Stimulated activated naive CD8-positive, alpha-beta T cell treated with anti-CD3 and anti-CD28 coated beads, Interleukin-15, Interleukin-2, amounts not matched to agents 100 U/mL and 50 U/mL, for 24 hours (primary cell): Measurements from ENCODE around the gene TFCP2L1.
"Not testable (repeated sequence)": the region's sequence is repeated elsewhere in the genome, so short reads cannot be mapped to it uniquely, and the experiment has no call there.

Experiments used
- ATAC-seq: fragments of 150-1000 bp; cut with Tn5 transposase; one replicate; pipeline ENCODE4 v1.10.0; 2021
- DNase-seq: peaks from one replicate; pipeline ENCODE4 v3.0.0; 2021

TFCP2L1 gene

DNA sequence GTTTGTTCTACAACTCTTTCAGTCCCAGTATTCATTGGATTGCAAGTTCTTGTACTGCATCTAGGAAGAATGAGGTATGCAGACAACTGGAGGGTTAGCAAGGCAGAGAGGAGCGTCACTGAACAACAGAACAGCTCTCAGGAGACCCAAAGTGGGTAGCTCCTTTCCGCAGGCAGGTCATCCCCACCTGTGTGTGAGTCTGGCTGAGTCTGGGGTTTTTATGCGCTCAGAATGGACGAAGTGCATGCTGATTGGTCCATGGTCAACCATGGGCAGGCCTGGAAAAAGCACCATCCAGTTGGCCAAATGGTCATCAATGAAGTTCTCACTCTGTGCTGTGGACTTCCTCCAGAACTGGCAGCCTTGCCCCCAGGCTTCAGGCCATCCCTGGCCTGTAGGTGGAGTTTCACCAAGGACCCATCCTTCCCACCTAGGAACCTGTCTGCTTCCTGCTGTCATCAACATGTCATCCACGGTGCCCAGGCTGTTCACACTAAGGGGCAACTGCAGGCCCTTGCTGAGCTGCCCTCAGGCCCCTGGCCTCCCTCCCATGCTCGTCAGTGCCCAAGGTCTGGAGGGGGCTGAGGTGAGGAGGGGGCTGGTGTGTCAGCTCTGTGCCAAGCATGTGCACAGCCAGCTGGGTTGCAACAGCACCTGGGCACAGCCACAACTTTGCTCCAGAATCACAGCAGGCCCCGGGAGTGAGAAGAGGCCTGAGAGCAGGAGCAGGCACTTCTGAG lies 11.1 kb upstream of the TFCP2L1 start:
- DNase-seq = no peak
- ATAC-seq = no peak

- DNase-seq (no peak), ATAC-seq (no peak)
Observed at GRCh38 chr2:121294881-121295840, 10.2 kb upstream of the TFCP2L1 start.

DNA sequence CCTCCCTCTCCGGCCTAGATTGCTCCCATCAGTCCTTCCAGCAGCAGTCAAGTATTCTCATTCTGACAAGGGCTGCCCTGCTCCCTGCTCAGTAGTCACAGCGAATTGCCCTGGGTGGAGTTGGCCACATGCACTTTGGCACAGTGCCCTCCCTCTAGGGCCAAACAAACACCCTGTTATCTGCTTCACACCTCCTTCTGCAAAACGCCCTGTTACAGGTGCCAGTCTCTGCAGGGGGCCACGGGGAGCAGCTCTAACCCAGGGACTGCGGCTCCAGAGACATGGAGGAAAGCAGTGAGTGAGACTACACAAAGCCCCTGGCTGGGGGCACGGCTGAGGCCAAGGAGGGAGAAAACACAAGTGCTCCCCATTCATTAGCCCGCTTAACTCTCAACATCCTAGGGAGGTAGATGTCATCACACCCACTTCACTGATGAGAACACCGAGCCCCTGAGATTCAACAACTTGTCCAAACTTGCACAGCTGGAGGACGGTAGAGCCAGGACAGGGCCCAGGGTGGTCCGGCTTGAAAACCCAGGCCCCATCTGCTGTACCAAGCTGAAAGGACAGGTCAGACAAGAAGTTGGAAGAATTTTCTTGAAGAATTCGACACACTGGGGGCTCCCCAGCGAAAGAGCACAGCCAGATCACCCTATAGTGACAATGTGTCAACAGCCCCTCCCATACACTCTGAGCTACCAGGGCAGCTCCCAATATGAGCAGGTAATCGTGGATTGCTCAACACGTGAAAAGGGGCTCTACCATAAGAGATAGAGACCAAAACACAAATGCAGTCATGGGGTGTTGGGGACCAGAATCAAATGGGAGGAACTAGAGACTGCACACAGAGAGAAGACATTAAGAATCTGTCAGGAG lies 8.7 kb upstream of the TFCP2L1 start:
- DNase-seq = no peak
- ATAC-seq = no peak

DNA sequence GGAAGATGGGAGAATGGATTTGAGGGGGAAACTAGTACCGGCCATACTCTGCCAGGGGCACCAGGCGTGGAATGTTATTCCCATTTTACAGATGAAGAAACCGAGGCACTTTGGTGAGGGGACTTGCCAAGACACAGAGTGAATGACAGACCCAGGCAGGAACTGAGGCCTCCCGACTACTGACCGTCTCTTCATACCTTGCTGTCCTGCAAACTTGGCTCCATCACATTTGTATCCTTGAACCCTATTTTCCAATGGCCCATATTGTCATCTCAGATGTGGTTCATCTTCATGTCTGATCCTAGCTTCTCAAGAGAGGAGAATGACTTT lies 6.2 kb upstream of the TFCP2L1 start:
- no peak for DNase-seq
- no peak for ATAC-seq

- ATAC-seq = no peak
Observed at GRCh38 chr2:121289271-121289670, 4.3 kb upstream of the TFCP2L1 start.

DNA sequence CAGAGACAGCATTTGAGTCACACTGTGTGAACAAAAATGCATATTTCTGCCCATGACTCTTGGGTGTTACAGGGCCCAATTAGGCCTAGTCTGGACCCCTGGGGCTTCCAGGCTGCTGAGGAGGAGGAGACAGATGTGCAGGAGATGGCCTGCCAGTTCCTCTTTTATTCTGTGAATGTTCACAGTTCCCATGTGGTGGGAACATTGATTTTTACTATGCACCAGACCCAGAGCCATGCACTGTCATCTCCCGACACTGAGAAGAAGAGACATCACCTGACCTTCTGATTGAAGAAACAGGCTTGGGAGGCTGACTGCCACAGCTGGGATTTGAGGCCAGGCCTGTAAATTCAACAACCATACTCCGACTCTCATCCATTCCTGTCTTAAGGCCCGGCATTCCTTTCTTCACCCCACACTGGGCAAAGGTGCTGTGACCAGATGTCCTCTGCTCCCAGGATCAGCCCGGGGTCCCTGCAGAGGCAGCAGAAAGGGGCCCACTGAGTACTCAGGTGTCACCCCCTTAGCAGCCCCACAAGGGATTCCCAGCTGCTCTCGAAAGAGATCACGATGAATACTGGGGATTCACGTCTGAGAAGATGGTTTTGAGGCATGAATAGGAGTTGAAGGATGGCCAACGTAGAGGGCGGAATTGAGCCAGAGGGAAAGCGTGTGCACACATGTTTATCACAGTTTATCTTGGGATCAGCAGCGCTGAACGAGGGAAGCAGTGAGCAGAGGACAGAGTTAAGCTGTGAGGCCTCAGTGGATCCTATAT lies 3.6 kb upstream of the TFCP2L1 start:
- no peak for ATAC-seq
- DNase-seq = no peak

More at GRCh38 chr2:121289271-121289670, 4.3 kb upstream of the TFCP2L1 start:
- DNase-seq = no peak

DNA sequence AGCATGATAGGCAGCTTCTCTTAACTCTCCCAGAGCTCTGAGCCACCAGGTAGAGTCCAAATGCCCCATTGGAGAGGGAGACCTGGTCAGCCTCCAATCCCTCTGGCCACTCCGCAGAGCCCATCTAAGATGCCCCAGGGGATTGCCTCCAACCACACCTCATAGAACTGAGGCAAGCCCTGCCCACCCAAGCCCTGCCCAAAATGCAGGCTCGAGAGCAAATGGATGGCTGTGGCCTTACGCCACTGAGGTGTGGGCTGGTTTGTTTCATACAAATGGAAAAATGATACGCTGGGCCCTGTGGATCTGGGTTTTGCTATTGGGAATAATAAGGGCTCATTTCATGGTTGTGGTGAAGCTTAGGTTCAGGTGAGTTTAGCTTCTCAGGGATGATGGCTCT lies 3.0 kb upstream of the TFCP2L1 start:
- DNase-seq (no peak), ATAC-seq (no peak)

DNA sequence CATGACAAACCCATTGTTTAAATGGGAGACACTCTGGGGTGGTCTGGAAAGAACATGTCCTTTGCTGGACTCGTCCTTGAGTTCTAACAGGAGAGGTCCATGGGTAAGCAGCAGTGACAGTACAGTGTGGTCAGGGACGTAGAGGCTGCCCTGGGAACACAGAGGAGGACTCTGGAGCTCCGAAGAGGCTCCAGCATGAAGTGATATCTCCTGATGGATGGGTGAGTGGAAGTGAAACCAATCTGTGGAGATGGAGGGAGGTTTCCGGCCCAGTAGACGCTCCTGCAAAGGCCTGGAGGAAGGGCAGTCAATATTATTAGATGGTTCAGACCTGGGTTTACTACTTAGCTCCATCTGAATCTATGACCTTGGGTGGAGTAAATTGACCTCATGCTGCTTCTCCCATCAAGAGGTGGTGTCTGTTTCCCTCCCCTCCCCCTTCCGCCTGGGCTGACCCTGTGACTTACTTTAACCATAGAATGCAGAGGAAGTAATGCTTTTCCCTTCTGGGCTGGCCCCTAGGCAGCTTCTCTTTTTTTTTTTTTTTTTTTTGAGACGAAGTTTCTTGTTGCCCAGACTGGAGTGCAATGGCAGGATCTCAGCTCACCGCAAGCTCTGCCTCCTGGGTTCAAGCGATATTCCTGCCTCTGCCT lies 2.3 kb upstream of the TFCP2L1 start:
- no peak for DNase-seq

GRCh38 chr2:121286506-121286905 lies 1.5 kb upstream of the TFCP2L1 start:
- DNase-seq (no peak), ATAC-seq (no peak)

More for the DNA sequence above, 2.3 kb upstream of the TFCP2L1 start:
- ATAC-seq = no peak

DNA sequence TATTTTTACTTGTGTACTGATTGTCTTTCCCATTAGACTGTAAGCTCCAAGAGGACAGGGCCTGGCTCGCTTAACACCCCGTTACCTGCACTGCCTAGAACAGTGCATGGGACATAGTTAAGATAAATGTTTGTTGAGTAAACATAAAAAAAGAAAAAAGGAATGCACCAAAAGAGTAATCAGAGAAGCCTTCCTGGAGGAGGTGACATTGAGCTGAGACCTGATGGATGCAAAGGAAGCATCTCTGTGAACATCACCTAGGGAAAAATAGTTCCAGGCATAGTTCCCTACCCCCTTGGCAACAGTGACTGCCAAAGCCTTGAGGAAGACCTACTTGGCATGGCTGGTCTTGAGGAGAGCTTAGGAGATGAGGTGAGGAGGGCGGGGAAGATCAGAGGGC lies 924 bp upstream of the TFCP2L1 start:
- DNase-seq (no peak), ATAC-seq (no peak)

GRCh38 chr2:121283670-121284462 lies 1.1 kb downstream of the TFCP2L1 start:
- ATAC-seq (no peak), DNase-seq (no peak)

DNA sequence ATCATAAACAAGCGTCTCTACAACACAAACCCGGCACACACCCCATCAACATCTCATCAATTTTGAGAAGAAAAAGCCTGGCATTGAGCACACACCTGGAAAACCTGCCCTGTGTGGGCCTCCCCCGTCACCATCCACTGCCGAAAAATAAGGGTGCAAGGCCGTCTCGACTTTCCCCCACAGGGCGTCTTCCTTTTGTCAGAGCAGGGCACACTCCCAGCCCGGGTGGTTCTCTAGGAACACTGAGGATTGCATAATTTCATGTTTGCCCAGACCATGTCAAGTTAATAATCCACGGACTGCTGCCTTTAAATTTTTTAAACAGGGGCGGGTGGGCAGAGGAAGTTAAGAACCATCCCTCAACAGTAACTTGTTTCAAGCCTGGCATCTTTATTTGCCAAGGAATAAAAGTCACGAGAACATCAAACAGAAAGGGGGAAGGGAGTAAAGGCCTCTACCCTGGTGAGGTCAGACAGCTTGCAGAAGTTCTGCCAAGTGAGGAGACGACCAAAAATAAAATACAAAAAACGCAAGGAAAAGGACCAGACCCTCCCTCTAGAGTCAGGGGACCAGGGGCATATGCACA lies 2.1 kb downstream of the TFCP2L1 start:
- ATAC-seq (no peak), DNase-seq (no peak)

DNA sequence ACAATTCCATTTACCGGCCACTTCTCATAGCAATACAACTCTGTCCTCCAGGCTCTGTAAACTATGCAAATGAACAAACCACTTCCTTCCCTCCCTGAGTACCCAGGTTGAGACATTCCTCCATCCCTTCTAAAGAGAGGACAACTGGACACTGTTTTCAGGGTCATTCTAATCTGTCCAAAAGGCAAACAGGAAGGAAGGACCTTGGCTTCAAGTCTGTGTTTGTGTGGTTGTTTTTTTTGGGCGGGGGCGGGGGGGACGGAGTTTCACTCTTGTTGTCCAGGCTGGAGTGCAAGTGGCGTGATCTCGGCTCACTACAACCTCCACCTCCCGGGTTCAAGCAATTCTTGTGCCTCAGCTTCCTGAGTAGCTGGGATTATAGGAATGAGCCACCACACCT lies 3.3 kb downstream of the TFCP2L1 start:
- ATAC-seq (no peak), DNase-seq (no peak)

DNA sequence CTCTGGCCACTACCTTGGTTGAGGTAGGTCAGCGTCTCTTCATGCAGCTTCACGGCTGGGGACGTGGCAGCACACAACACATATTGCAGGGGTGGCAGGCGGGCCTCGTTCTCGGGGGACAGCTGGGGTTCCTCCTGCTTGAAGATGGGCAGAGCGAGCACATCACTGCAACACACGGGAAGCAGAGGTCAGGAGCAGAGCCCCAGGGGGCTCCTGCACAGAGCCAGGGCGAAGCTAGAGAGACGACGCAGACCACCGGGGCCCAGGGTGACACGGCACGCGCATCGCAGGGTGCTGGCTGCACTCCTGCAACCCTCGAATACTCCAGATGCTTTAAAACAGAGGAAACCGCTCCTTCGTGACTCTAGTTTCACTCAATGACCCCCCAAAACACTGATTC lies 3.9 kb downstream of the TFCP2L1 start:
- DNase-seq (no peak), ATAC-seq (no peak)

DNA sequence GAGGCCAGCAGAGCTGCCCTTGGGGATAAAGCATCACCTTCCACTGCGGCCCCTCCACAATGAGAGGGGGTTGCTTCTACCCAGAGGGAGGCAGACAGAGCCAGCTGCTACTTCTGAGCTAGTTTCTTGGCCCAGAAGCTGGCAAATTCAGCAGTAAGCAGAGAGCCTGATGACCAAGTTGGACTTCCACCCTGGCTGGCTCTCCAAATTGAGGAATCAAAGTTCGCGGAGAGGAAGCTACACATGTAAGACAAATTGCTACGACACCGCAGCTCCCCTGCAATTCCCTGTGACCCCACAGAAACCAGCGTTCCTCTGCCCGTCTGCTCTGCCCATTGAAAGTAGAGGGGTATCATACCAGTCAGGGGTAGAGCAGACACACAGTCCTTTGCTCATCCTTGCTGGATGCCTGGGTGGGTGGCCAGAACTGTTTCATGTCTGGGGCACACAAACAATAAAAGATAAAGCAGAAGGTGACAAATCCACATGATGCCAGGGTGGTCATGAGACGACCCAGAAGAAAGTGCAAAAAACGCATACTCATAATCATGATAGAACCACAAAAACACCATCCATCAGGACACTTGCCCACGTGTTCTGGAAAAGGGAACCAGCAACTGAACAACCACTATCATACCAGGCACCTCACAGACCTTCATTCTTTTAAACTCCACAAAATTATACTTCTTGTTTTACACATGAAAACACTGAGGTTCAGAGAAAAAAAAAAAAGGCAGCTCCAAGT lies 5.4 kb downstream of the TFCP2L1 start:
- ATAC-seq (no peak), DNase-seq (no peak)

DNA sequence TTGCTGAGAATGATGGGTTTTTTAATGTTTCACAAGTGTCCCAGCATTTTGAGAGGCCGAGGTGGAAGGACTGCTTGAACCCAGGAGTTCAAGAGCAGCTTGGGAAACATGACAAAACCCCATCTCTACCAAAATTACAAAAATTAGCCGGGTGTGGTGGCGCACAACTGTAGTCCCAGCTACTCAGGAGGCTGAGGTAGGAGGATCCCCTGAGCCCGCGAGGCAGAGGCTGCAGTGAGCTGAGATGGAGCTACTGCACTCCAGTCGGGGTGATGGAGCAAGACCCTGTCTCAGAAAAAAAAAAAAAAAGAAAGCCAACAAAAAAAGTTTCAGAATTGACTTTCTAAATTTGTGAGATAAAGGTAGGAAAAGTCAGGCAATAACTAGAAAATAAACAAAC lies 8.7 kb downstream of the TFCP2L1 start:
- ATAC-seq (no peak), DNase-seq (no peak)

DNA sequence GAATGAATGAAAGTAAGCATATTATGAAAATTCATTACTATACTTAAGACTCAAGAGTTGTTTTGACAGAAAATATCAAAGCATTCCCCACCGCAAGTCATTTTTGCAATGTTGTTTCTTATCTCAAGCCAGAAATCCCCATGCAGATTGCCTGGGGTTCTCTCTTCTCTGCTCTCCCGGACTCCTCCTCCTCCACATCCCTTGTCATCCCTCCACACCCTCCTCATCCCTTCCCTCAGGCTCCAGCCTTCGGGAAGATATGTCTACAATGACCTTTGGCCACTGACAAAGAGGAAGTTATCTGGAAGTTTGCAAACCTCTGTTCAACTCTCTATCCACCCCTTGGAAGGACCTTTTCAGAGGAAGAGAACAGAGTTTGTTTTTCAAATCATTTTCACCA lies 11.9 kb downstream of the TFCP2L1 start:
- DNase-seq = no peak
- ATAC-seq = no peak

DNA sequence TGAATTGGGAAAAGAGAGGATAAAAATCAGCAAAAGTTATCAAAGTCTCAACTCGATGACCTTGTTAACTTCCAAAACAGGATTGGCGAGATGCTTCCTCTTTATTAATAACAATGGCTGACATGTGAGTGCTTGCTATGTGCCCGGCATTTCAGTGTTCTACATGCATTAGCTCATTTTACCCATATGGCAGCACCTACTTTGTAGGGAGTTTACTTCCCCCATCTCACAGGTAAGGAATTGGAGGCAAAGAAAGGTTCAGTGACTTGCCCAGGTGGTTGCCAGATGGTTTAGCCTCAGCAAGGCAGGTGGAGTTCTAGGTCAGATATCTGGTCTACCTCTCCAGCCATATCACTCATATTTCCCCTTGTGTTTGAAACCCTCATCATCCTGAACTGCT lies 12.4 kb downstream of the TFCP2L1 start:
- ATAC-seq = no peak

DNA sequence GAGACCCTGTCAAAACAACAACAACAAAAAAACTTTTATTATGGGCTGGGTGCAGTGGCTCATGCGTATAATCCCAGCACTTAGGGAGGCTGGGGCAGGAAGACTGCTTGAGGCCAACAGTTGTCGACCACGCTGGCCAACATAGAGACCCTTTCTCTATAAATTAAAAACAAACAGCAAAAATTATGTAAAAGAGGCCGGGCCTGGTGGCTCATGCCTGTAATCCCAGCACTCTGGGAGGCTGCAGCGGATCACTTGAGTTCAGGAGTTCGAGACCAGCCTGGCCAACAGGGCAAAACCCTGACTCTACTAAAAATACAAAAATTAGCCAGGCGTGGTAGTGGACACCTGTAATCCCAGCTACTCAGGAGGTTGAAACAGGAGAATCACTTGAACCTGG lies 15.6 kb downstream of the TFCP2L1 start:
- DNase-seq, ATAC-seq: not testable (repeated sequence)

More for the DNA sequence above, 12.4 kb downstream of the TFCP2L1 start:
- no peak for DNase-seq
